Nephron (organoid): Measurements from ENCODE around the gene TP63.
"Not testable (repeated sequence)": the region's sequence is repeated elsewhere in the genome, so short reads cannot be mapped to it uniquely, and the experiment has no call there.

Source experiments
- H3K27ac Mint-ChIP-seq, 3 experiments: 2 replicates each; pipeline ENCODE4 v1.8.0; 2020; ENCODE audit warnings: mixed read lengths in 3 of 3, mild to moderate bottlenecking in 2 of 3, moderate library complexity in 1 of 3
- H3K27me3 Mint-ChIP-seq: 2 replicates; pipeline ENCODE4 v1.8.0; 2021; ENCODE audit warnings: low read depth, mild to moderate bottlenecking, moderate library complexity, mixed read lengths
- H3K36me3 Mint-ChIP-seq: 2 replicates; pipeline ENCODE4 v1.8.0; 2020; ENCODE audit warnings: low read depth, mixed read lengths
- H3K4me1 Mint-ChIP-seq: 2 replicates; pipeline ENCODE4 v1.8.0; 2020; ENCODE audit warnings: mixed read lengths
- H3K4me3 Mint-ChIP-seq, 3 experiments: 2 replicates each; pipeline ENCODE4 v1.8.0; 2020; ENCODE audit warnings: mild to moderate bottlenecking in 3 of 3, mixed read lengths in 3 of 3, moderate library complexity in 2 of 3
- H3K9me3 Mint-ChIP-seq: 2 replicates; pipeline ENCODE4 v1.8.0; 2020; ENCODE audit warnings: mixed read lengths
- TF ChIP-seq, protein P1 (sequence below), 3 experiments: fragments of 200-600 bp; sonication (generic); IDR thresholded peaks; one replicate each; pipeline ENCODE4 v1.5.0; 2021; ENCODE audit warnings: antibody characterized with exemption in 3 of 3; ENCODE audit not compliant: unreplicated experiment in 3 of 3

TP63 gene

DNA sequence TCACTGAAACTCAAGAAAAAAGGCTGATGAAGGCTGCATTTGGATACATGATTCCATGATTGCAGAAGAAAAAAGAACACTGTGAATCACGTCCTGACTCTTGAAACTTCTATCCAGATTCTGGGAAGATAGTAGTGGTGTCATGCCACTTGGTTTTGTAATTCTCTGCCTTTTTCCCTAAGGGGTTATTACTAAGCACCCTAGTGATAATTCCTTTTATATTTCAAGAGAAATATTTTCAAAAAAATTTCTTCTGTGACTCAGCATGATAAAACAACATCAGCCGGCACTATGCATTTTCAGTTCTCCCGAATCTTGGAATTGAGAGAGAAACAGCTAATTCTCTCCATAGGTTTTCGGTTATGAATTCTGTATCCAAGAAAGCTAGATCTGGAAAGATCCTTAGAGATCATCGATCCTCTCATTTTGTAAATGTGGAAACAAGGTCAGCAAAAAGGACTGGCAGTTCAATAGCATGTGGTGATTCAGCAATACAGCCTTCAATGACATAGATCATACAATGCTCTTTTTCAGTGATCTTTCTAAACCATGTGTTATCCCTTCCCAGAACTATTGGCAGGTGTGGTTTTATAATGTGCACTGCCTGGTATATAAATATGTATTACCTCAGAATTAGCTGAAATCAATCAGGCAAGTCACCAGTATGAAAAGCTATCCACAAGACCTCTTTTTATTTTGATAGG lies 42.6 kb upstream of the TP63 start:
- Mint-ChIP-seq H3K4me3 (no peak overlapping the region), H3K9me3 (peaks cover 12% of the 10 kb centered on the region), H3K36me3 (no peaks in the 10 kb centered on the region), H3K27ac (no peak overlapping the region), H3K4me1 (no peaks in the 10 kb centered on the region), H3K27me3 (no peaks in the 10 kb centered on the region)
- TF ChIP-seq, protein P1, sequence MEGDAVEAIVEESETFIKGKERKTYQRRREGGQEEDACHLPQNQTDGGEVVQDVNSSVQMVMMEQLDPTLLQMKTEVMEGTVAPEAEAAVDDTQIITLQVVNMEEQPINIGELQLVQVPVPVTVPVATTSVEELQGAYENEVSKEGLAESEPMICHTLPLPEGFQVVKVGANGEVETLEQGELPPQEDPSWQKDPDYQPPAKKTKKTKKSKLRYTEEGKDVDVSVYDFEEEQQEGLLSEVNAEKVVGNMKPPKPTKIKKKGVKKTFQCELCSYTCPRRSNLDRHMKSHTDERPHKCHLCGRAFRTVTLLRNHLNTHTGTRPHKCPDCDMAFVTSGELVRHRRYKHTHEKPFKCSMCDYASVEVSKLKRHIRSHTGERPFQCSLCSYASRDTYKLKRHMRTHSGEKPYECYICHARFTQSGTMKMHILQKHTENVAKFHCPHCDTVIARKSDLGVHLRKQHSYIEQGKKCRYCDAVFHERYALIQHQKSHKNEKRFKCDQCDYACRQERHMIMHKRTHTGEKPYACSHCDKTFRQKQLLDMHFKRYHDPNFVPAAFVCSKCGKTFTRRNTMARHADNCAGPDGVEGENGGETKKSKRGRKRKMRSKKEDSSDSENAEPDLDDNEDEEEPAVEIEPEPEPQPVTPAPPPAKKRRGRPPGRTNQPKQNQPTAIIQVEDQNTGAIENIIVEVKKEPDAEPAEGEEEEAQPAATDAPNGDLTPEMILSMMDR (IDR thresholded peaks at IDR 0.05; ENCODE audit: unreplicated experiment in 3 of 3), result no peak

DNA sequence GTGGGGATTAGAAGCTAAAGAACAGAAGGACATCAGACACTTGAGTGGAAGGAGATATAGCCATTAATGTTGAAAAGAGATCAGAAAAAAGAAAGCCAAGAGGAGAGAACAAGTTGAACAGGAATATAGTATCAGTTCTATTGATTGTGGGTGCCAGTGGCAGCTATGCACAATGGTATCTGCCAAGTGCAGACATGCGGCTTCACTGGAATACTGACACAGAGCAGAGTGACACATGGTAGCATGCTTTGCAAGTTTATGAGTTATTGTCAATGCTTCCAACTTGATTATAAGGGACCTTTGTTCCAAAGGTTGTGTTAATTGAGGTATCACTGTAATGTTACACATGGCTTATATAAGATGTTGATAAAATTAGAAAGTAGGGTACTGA lies 42.0 kb upstream of the TP63 start:
- TF ChIP-seq, protein P1 (IDR thresholded peaks at IDR 0.05; ENCODE audit: unreplicated experiment in 3 of 3), result no peak
- no peaks in the 10 kb centered on the region for H3K36me3 Mint-ChIP-seq
- H3K27ac Mint-ChIP-seq, result no peak overlapping the region
- H3K9me3 Mint-ChIP-seq, result peaks cover 12% of the 10 kb centered on the region
- H3K27me3 Mint-ChIP-seq, result no peaks in the 10 kb centered on the region
- H3K4me3 Mint-ChIP-seq, result no peak overlapping the region
- H3K4me1 Mint-ChIP-seq, result no peaks in the 10 kb centered on the region

DNA sequence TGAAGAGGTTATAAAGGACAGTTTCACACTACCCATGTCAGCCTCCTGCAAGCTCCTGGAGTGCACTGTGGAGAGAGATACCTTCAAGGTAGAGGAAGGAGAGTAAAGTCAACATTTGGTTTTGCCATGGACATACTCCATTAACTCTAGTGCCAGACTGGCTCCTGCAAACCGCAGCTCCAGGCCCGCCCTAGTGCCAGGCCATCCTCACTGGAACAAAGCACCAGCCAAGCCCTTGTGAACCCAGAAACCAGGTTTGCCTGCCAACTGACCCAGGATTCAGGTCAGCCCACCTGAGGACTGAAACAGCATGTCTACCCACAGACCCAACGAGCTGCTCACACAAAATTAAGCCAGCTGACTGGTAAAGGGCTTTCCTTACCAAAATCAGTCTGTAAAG lies 41.0 kb upstream of the TP63 start:
- no peaks in the 10 kb centered on the region for H3K27me3 Mint-ChIP-seq
- peaks cover 12% of the 10 kb centered on the region for H3K9me3 Mint-ChIP-seq
- H3K4me3 Mint-ChIP-seq, result no peak overlapping the region
- TF ChIP-seq, protein P1 (IDR thresholded peaks at IDR 0.05; ENCODE audit: unreplicated experiment in 3 of 3), result no peak
- no peak overlapping the region for H3K27ac Mint-ChIP-seq
- H3K4me1 Mint-ChIP-seq, result no peaks in the 10 kb centered on the region
- no peaks in the 10 kb centered on the region for H3K36me3 Mint-ChIP-seq

DNA sequence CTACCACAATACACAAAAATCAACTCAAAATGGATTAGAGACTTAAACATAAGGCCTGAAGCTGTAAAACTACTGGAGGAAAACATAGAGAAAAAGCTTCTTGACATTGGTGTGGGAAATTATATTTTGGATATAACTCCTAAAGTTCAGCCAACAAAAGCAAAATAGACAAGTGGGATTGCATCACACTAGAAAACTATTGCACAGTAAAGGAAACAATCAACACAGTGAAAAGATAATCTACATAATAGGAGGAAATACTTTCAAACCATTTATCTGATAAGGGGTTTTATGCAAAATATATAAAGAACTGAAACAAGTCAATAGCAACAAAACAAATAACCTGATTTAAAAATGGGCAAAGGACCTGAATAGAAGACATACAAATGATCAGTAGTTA lies 37.6 kb upstream of the TP63 start:
- TF ChIP-seq, protein P1 (IDR thresholded peaks at IDR 0.05; ENCODE audit: unreplicated experiment in 3 of 3), result no peak
- peaks cover 19% of the 10 kb centered on the region for H3K9me3 Mint-ChIP-seq
- no peaks in the 10 kb centered on the region for H3K27me3 Mint-ChIP-seq
- no peak overlapping the region for H3K4me3 Mint-ChIP-seq
- no peaks in the 10 kb centered on the region for H3K4me1 Mint-ChIP-seq
- H3K36me3 Mint-ChIP-seq, result no peaks in the 10 kb centered on the region
- H3K27ac Mint-ChIP-seq, result no peak overlapping the region

DNA sequence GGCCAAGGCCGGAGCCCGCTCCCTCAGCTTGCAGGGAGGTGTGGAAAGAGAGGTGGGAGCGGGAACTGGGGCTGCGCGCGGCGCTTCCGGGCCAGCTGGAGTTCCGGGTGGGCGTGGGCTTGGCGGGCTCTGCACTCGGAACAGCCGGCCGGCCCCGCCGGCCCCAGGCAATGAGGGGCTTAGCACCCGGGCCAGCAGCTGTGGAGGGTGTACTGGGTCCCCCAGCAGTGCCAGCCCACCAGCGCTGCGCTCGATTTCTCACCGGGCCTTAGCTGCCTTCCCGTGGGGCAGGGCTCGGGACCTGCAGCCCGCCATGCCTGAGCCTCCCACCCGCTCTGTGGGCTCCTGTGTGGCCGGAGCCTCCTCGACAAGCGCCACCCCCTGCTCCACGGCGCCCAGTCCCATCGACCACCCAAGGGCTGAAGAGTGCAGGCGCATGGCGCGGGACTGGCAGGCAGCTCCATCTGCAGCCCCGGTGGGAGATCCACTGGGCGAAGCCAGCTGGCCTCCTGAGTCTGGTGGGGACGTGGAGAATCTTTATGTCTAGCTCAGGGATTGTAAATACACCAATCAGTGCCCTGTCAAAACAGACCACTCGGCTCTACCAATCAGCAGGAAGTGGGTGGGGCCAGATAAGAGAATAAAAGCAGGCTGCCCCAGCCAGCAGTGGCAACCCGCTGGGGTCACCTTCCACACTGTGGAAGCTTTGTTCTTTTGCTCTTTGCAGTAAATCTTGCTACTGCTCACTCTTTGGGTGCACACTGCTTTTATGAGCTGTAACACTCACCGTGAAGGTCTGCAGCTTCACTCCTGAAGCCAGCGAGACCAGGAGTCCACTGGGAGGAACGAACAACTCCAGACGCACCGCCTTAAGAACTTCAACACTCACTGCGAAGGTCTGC lies 34.9 kb upstream of the TP63 start:
- H3K36me3 Mint-ChIP-seq, H3K4me1 Mint-ChIP-seq, H3K27me3 Mint-ChIP-seq, H3K4me3 Mint-ChIP-seq, H3K27ac Mint-ChIP-seq: not testable (repeated sequence)
- H3K9me3 Mint-ChIP-seq, result peaks cover 14% of the 10 kb centered on the region

DNA sequence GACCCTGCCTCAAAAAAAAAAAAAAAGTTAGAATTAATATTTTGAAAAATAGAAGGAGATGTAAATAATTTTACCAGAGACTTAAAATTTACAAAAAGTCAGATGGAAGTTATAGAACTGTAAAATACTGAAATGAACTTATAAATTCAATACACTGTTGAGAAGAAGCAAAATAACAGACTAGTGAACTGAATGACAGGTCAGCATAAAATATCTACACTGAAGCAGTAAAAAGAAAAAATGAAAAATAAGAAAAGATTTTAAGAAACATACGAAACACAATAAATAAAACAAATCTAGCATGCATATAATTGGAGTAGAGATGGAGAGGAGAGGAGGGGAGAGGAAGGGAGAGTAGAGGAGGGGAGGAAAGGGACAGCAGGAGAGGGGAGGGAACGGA lies 33.3 kb upstream of the TP63 start:
- Mint-ChIP-seq H3K36me3 (no peaks in the 10 kb centered on the region), H3K9me3 (peaks cover 6% of the 10 kb centered on the region), H3K4me3 (no peak overlapping the region), H3K27ac (no peak overlapping the region), H3K4me1 (no peaks in the 10 kb centered on the region), H3K27me3 (no peaks in the 10 kb centered on the region)
- TF ChIP-seq, protein P1 (IDR thresholded peaks at IDR 0.05; ENCODE audit: unreplicated experiment in 3 of 3), result no peak
